Measurements from ENCODE around the gene PLA2G4B.
A peak's percentile ranks its signal among the peaks of the same experiment; 100 is the strongest.

Gene PLA2G4B

GRCh38 chr15:41872166-41872747 is 33.6 kb downstream of the PLA2G4B start:
- no peak for DNase-seq

GRCh38 chr15:41873711-41874110 is 35.1 kb downstream of the PLA2G4B start:
- no peak for DNase-seq

GRCh38 chr15:41874736-41875135 is 36.1 kb downstream of the PLA2G4B start:
- no peak for DNase-seq

GRCh38 chr15:41876007-41876406 is 37.4 kb downstream of the PLA2G4B start:
- DNase-seq, result no peak

- DNase-seq, result no peak
Measured at GRCh38 chr15:41876689-41877088, 38.0 kb downstream of the PLA2G4B start.

- DNase-seq, result no peak
Measured at GRCh38 chr15:41877631-41878354, 39.1 kb downstream of the PLA2G4B start.

GRCh38 chr15:41878355-41878699 is 39.7 kb downstream of the PLA2G4B start:
- DNase-seq, result no peak

- no peak for DNase-seq
Measured at GRCh38 chr15:41879321-41879845, 40.7 kb downstream of the PLA2G4B start.

GRCh38 chr15:41880156-41880877 is 41.7 kb downstream of the PLA2G4B start:
- DNase-seq, result no peak

GRCh38 chr15:41881086-41881485 is 42.4 kb downstream of the PLA2G4B start:
- no peak for DNase-seq

GRCh38 chr15:41881550-41881919 is 42.9 kb downstream of the PLA2G4B start:
- DNase-seq, result no peak

GRCh38 chr15:41881920-41882688 is 43.5 kb downstream of the PLA2G4B start:
- no peak for DNase-seq

GRCh38 chr15:41882689-41883483 is 44.2 kb downstream of the PLA2G4B start:
- peak in 1 of 2 donors; percentile 9 for DNase-seq

GRCh38 chr15:41883484-41883825 is 44.8 kb downstream of the PLA2G4B start:
- no peak for DNase-seq

- DNase-seq, result no peak
Measured at GRCh38 chr15:41884458-41884857, 45.8 kb downstream of the PLA2G4B start.

GRCh38 chr15:41885321-41885720 is 46.7 kb downstream of the PLA2G4B start:
- no peak for DNase-seq

- DNase-seq, result no peak
Measured at GRCh38 chr15:41885841-41886240, 47.2 kb downstream of the PLA2G4B start.

GRCh38 chr15:41886741-41887140 is 48.1 kb downstream of the PLA2G4B start:
- DNase-seq, result no peak

GRCh38 chr15:41887161-41887560 is 48.5 kb downstream of the PLA2G4B start:
- no peak for DNase-seq

GRCh38 chr15:41887893-41888292 is 49.2 kb downstream of the PLA2G4B start:
- no peak for DNase-seq

GRCh38 chr15:41888662-41889253 is 50.1 kb downstream of the PLA2G4B start:
- DNase-seq, result peak in 1 of 2 donors; percentile 5
